Gastrocnemius medialis (tissue), 4 donors: ENCODE data around the gene TFAP2A.

ENCODE experiments used
- POLR2A ChIP-seq, 2 donors: fragments of 450-650 bp; IDR thresholded peaks; one replicate each; pipeline ENCODE4 v1.6.1; 2017; ENCODE audit warnings: antibody characterized with exemption in 2 of 2, mild to moderate bottlenecking in 2 of 2, moderate library complexity in 2 of 2
- TF ChIP-seq, protein P1 (sequence below), 5 experiments: fragments of 450-650 bp in 3 of 5; fragments of 200-600 bp in 2 of 5; sonication (generic) in 2 of 5; IDR thresholded peaks in 4 of 5; conservative IDR thresholded peaks in 1 of 5; 1 replicate in 4 of 5; 2 replicates in 1 of 5; pipeline ENCODE4 v1.5.1; 2016 to 2019; ENCODE audit warnings: antibody characterized with exemption in 5 of 5, mild to moderate bottlenecking in 3 of 5, moderate library complexity in 3 of 5

DNA sequence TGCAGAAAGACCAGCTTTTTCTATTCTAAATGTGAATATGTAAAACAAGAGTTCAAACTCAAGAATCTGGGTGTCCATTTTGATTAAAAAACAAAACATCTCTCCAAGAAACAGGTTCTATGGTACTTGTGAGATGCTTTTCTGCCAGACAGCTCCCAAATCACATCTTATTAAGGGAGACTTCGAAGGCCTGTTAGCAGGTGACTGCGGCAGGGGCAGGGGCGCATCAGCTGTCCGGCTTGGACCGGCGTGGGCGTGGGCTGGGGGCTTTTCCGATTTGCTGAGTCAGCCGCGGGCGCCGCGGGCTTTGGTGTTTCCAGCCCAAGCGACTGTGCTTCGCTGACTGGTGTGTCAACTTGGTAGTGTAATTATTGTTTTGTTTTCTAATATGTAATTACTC lies 32.6 kb downstream of the TFAP2A start:
- TF ChIP-seq, protein P1, sequence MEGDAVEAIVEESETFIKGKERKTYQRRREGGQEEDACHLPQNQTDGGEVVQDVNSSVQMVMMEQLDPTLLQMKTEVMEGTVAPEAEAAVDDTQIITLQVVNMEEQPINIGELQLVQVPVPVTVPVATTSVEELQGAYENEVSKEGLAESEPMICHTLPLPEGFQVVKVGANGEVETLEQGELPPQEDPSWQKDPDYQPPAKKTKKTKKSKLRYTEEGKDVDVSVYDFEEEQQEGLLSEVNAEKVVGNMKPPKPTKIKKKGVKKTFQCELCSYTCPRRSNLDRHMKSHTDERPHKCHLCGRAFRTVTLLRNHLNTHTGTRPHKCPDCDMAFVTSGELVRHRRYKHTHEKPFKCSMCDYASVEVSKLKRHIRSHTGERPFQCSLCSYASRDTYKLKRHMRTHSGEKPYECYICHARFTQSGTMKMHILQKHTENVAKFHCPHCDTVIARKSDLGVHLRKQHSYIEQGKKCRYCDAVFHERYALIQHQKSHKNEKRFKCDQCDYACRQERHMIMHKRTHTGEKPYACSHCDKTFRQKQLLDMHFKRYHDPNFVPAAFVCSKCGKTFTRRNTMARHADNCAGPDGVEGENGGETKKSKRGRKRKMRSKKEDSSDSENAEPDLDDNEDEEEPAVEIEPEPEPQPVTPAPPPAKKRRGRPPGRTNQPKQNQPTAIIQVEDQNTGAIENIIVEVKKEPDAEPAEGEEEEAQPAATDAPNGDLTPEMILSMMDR (IDR thresholded peaks at IDR 0.05 in 4 of 5, conservative IDR thresholded peaks at IDR 0.05 in 1 of 5) = no peak
- no peak for TF ChIP-seq POLR2A (IDR thresholded peaks at IDR 0.05)
